Omental fat pad (tissue), 4 donors: Measurements from ENCODE around the gene B3GALT6. TPM values are rescaled to one million over a fixed set of nuclear protein-coding genes. Genes with fewer than 3 reads are reported as not detected.

Source experiments
- ATAC-seq: fragments of 150-250 bp; one replicate; pipeline ENCODE4 v1.9.1; 2016; ENCODE audit warnings: mild to moderate bottlenecking, moderate library complexity; ENCODE audit not compliant: low FRiP score
- DNase-seq: peaks from one replicate; pipeline ENCODE4 v3.0.0-alpha.2; 2019; ENCODE audit warnings: low spot score
- CTCF ChIP-seq, 3 donors: fragments of 450-650 bp; IDR thresholded peaks; one replicate each; pipeline ENCODE4 v1.5.1; 2016 to 2017; ENCODE audit warnings: antibody characterized with exemption in 3 of 3, mild to moderate bottlenecking in 3 of 3, moderate library complexity in 2 of 3
- total RNA-seq, 4 donors: library from RNA; depleted of rRNA; stranded (reverse); fragments of >200 nt; gene quantifications; one replicate each; pipeline ENCODE4 v1.1.0, GENCODE V29; 2016

Gene B3GALT6
- total RNA-seq, 4 donors from 2014 or later = 14.6 to 27.1 (median 22.1) TPM

GRCh38 chr1:1215080-1215676 is 16.9 kb upstream of the B3GALT6 start:
- DNase-seq = no peak
- TF ChIP-seq CTCF (IDR thresholded peaks at IDR 0.05) = no peak
- ATAC-seq = no peak

- DNase-seq (no peak), ATAC-seq (no peak)
- TF ChIP-seq CTCF (IDR thresholded peaks at IDR 0.05) = no peak
Measured at GRCh38 chr1:1215881-1216605, 16.0 kb upstream of the B3GALT6 start.

- no peak for DNase-seq
- ATAC-seq = no peak
Measured at GRCh38 chr1:1216770-1217620, 15.0 kb upstream of the B3GALT6 start.

GRCh38 chr1:1217621-1218523 is 14.2 kb upstream of the B3GALT6 start:
- ATAC-seq (no peak), DNase-seq (no peak)
- TF ChIP-seq CTCF (IDR thresholded peaks at IDR 0.05) = no peak

More at GRCh38 chr1:1216770-1217620, 15.0 kb upstream of the B3GALT6 start:
- TF ChIP-seq CTCF (IDR thresholded peaks at IDR 0.05) = no peak

GRCh38 chr1:1218524-1219200 is 13.4 kb upstream of the B3GALT6 start:
- DNase-seq (no peak), ATAC-seq (no peak)
- TF ChIP-seq CTCF (IDR thresholded peaks at IDR 0.05) = no peak

- ATAC-seq = no peak
- TF ChIP-seq CTCF (IDR thresholded peaks at IDR 0.05) = no peak
- DNase-seq = no peak
Measured at GRCh38 chr1:1219341-1219740, 12.7 kb upstream of the B3GALT6 start.
